Esophagus muscularis mucosa (tissue), 4 donors: ENCODE results near the gene SLC6A3. TPM values are rescaled to one million over a fixed set of nuclear protein-coding genes. Genes with fewer than 3 reads are reported as not detected.

ENCODE experiments used
- DNase-seq: peaks from one replicate; pipeline ENCODE4 v3.0.0-alpha.2; 2017; ENCODE audit errors: extremely low spot score
- H3K27ac ChIP-seq, 4 donors: fragments of 200-600 bp; sonication (generic); replicated peaks in 1 of 4; 1 replicate in 3 of 4; 2 replicates in 1 of 4; pipeline ENCODE4 v1.5.1; 2016 to 2019; ENCODE audit warnings: mild to moderate bottlenecking in 1 of 4
- H3K27me3 ChIP-seq, 4 donors: fragments of 200-600 bp; sonication (generic); one replicate each; pipeline versions ENCODE4 v1.5.1 to v1.6.0; 2016 to 2019
- H3K36me3 ChIP-seq, 4 donors: fragments of 200-600 bp; sonication (generic); one replicate each; pipeline ENCODE4 v1.5.1; 2016 to 2019
- H3K4me1 ChIP-seq, 4 donors: fragments of 200-600 bp; sonication (generic); one replicate each; pipeline ENCODE4 v1.5.1; 2016 to 2019
- H3K4me3 ChIP-seq, 4 donors: fragments of 200-600 bp; sonication (generic); 1 replicate in 2 of 4; 2 replicates in 2 of 4; pipeline ENCODE4 v1.5.1; 2016 to 2019; ENCODE audit warnings: mild to moderate bottlenecking in 4 of 4, moderate library complexity in 1 of 4
- H3K9me3 ChIP-seq, 4 donors: fragments of 200-600 bp; sonication (generic); 1 replicate in 3 of 4; 2 replicates in 1 of 4; pipeline ENCODE4 v1.5.1; 2016 to 2019
- CTCF ChIP-seq, 3 experiments: fragments of 200-600 bp in 2 of 3; fragments of 450-650 bp in 1 of 3; sonication (generic) in 2 of 3; IDR thresholded peaks; one replicate each; pipeline ENCODE4 v1.5.1; 2017 to 2019; ENCODE audit warnings: antibody characterized with exemption in 3 of 3, mild to moderate bottlenecking in 2 of 3, moderate library complexity in 1 of 3
- EP300 ChIP-seq: sonication (generic); formaldehyde crosslinking; IDR thresholded peaks from one replicate; pipeline ENCODE4 v1.6.1; 2017; ENCODE audit warnings: antibody characterized with exemption
- POLR2A ChIP-seq: fragments of 450-650 bp; IDR thresholded peaks from one replicate; pipeline ENCODE4 v1.6.1; 2017; ENCODE audit warnings: antibody characterized with exemption, moderate library complexity, mild to moderate bottlenecking, low read depth
- POLR2AphosphoS5 ChIP-seq, 2 donors: sonication (generic); formaldehyde crosslinking; IDR thresholded peaks; one replicate each; pipeline ENCODE4 v1.6.1; 2017; ENCODE audit warnings: antibody characterized with exemption in 2 of 2
- WGBS: methylation state at CpG from one replicate; pipeline ENCODE4 v1.1.5; 2018; 5-methylcytosine and 5-hydroxymethylcytosine counted together
- intact Hi-C: fragments of 100-400 bp; cut with DNase I; formaldehyde crosslinking; loops from one replicate; pipeline ENCODE4 v1.15.1; 2023
- total RNA-seq, 4 donors: library from RNA; depleted of rRNA; stranded (reverse); fragments of >200 nt; gene quantifications; one replicate each; pipeline versions ENCODE4 v1.1.0 to v1.2.1, GENCODE V29; 2016

The SLC6A3 gene
- total RNA-seq, 4 donors from 2014 or later: 0.06 TPM; not detected in 3

GRCh38 chr5:1489754-1490153, 44.5 kb upstream of the SLC6A3 start:
- DNase-seq: no peak
- Histone ChIP-seq H3K4me1 (peaks cover 0 to 10% (median 4%) of the 10 kb centered on the region in 4 donors), H3K36me3 (peaks cover 37 to 99% (median 91%) of the 10 kb centered on the region in 4 donors), H3K4me3 (no peak overlapping the region), H3K9me3 (no peaks in the 10 kb centered on the region), H3K27me3 (no peaks in the 10 kb centered on the region), H3K27ac (peak overlapping the region in 1 of 4 donors; percentile 0)
- 95% methylated on average over 18 of the region's 18 CpGs for WGBS
- intact Hi-C loops: no loop called here
- no peak for TF ChIP-seq EP300
- no peak for TF ChIP-seq CTCF (IDR thresholded peaks at IDR 0.05)
- no peak for TF ChIP-seq POLR2AphosphoS5 (IDR thresholded peaks at IDR 0.05)

DNA sequence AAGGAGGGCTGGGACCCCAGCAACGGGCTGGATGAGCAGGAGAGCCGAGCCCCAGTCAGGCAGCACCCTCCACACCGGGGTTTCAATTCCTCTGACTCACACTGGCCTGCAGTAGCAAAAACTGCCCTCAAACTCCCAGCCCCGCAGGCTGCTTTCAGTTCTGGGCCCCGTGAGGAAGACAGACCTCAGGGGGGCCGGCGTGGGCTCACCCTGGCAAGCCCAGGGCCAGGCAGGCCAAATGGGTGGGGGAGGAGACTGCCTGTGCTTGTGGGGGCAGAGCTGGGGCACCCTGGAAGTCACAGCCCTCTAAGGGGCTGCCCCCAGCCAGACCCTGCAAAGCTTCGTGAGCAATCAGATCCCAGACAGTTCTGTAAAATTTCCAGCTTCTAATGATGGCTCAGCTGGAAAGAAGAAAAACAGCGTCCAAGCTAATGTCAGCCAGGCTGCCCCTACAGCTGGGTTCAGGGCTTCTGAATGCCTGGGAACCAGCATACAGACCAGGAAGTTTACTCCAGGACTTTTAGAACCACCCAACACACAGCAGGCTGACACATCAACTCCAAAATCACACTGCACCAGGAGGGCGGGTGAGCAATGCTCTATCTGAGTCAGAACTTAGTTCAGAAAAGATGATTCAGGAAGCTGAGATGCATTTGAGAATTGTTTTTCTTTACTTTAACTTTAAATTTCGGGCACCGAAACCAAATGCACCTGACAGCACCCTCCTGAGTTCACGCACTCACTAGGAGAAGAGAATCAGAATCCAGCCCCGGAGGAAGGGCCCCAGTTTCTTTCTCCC, 43.8 kb upstream of the SLC6A3 start:
- Histone ChIP-seq H3K4me1 (peaks cover 0 to 10% (median 4%) of the 10 kb centered on the region in 4 donors), H3K27ac (peak overlapping the region in 1 of 4 donors; percentile 57), H3K27me3 (no peaks in the 10 kb centered on the region), H3K36me3 (peaks cover 32 to 99% (median 86%) of the 10 kb centered on the region in 4 donors), H3K9me3 (no peaks in the 10 kb centered on the region), H3K4me3 (no peak overlapping the region)
- intact Hi-C loops: no loop called here
- DNase-seq: no peak
- TF ChIP-seq CTCF (IDR thresholded peaks at IDR 0.05) (no peak), POLR2A (peak; percentile 7)
- 84% methylated on average over 5 of the region's 14 CpGs for WGBS

DNA sequence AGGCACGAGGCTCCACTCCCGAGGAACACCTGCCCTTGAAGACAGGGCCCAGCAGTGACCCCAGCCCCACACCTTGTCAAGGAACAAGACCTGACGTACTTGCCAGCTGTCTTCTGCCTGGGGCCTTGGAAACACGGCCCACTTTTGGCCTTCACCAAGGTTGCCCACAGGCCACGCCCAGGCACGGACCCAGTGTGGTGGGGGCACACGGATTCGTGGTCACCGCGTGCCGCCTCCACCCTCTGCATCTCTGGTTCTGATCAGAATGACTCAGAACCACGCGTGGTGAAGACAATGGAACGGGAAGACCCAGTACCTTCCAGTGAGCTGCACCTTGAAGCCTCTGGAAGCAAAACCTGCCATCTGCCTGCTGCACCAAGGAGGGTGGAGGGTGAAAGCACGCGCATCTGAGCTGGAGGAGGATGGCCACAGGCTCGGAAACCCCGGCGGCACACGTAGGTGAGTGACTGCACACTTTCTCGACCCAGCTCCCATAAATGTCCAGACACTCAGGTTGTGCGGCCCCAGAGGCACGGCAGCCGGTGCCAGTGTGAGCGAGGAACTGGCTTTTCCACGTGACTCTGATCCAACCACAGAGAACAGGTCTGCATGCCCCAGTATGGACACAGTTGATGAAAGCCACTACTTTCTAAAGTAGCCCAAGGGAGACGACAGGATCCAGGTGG, 42.0 kb upstream of the SLC6A3 start:
- no peak overlapping the region for H3K4me3 ChIP-seq
- H3K4me1 ChIP-seq: peaks cover 0 to 10% (median 4%) of the 10 kb centered on the region in 4 donors
- intact Hi-C loops: no loop called here
- H3K27ac ChIP-seq: no peak overlapping the region
- H3K27me3 ChIP-seq: no peaks in the 10 kb centered on the region
- DNase-seq: no peak
- WGBS: 95% methylated on average over 22 of the region's 27 CpGs
- peaks cover 32 to 91% (median 75%) of the 10 kb centered on the region in 4 donors for H3K36me3 ChIP-seq
- TF ChIP-seq POLR2AphosphoS5 (IDR thresholded peaks at IDR 0.05) (no peak), CTCF (IDR thresholded peaks at IDR 0.05) (no peak), EP300 (no peak), POLR2A (no peak)
- H3K9me3 ChIP-seq: no peaks in the 10 kb centered on the region

DNA sequence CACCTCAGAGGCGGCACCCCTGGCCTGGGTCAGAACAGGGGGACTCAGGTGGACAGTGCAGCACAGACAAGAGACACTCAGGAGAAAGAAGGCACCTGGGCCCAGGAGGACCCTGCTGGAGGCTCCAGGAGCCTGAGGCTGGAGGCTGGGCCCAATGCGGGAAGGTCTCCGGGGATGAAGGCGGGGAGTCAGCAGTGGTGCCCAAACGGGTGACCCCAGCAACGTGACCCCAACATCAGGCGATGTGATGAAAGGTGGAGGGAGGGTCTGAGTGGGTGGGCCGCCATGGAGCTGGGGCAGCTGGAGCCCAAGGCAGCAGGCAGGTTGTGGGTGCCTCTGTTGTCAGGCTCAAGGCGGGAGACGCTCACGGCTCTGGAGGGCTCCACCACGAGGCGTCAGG, 41.0 kb upstream of the SLC6A3 start:
- WGBS: 95% methylated on average over 12 of the region's 13 CpGs
- no peak overlapping the region for H3K27ac ChIP-seq
- DNase-seq: no peak
- no peak overlapping the region for H3K4me3 ChIP-seq
- no peak for TF ChIP-seq POLR2AphosphoS5 (IDR thresholded peaks at IDR 0.05)
- TF ChIP-seq POLR2A: no peak
- no peak for TF ChIP-seq EP300
- no peak for TF ChIP-seq CTCF (IDR thresholded peaks at IDR 0.05)
- no peaks in the 10 kb centered on the region for H3K9me3 ChIP-seq
- no peaks in the 10 kb centered on the region for H3K27me3 ChIP-seq
- peaks cover 32 to 82% (median 69%) of the 10 kb centered on the region in 4 donors for H3K36me3 ChIP-seq
- peaks cover 0 to 10% (median 4%) of the 10 kb centered on the region in 4 donors for H3K4me1 ChIP-seq
- intact Hi-C loops: no loop called here
